PFSK-1 (cell line): Measurements from ENCODE around the gene FAM222B.

Source experiments
- FOXP2 ChIP-seq: optimal IDR thresholded peaks from 2 replicates; pipeline ENCODE3; 2011; ENCODE audit warnings: borderline replicate concordance, control low read depth, inconsistent platforms; ENCODE audit not compliant: insufficient read depth; ENCODE audit errors: extremely low read length, extremely low read depth
- POLR2AphosphoS5 ChIP-seq: IDR thresholded peaks from 2 replicates; pipeline ENCODE4 v1.6.1; 2012; ENCODE audit warnings: low read depth, mild to moderate bottlenecking, control low read depth, low read length, moderate library complexity
- REST ChIP-seq, 2 experiments: IDR thresholded peaks; 2 replicates each; pipeline versions ENCODE4 v1.6.1 to v1.8.0; 2011 to 2012; ENCODE audit warnings: low read depth in 2 of 2, low read length in 2 of 2, control low read depth in 1 of 2, inconsistent platforms in 1 of 2, mild to moderate bottlenecking in 1 of 2, moderate library complexity in 1 of 2; ENCODE audit not compliant: insufficient read depth in 1 of 2
- SIN3A ChIP-seq: IDR thresholded peaks from 2 replicates; pipeline ENCODE4 v1.6.1; 2012; ENCODE audit warnings: mild to moderate bottlenecking, low read length, moderate library complexity, borderline replicate concordance; ENCODE audit not compliant: insufficient read depth
- TAF1 ChIP-seq: IDR thresholded peaks from 2 replicates; pipeline ENCODE4 v1.6.1; 2012; ENCODE audit warnings: low read length, control low read depth, borderline replicate concordance; ENCODE audit not compliant: insufficient read depth

DNA sequence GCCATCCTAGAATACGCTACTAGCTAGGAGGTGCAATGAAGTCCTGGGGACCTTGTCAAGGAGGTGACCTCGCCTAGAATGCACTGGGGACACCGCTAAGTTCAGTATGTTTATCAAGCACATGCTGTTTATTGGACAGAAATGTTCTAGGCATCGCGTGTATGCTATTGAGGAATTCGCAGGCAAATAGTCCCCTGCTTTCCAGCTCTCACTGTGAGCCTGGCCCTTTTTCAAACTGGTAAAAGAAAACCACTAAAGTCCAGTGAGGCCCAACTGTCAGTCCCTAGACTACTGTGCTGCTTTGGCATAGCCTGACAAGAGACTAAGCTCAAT lies 1.2 kb upstream of the FAM222B start:
- TF ChIP-seq POLR2AphosphoS5 (no peak), REST (IDR thresholded peaks at IDR 0.05; ENCODE audit: insufficient read depth in 1 of 2, low read depth in 2 of 2, low read length in 2 of 2) (no peak), SIN3A (no peak), TAF1 (no peak), FOXP2 (no peak)
